ENCODE data around the gene ATG4C. TPM values are rescaled to one million over a fixed set of nuclear protein-coding genes. Genes with fewer than 3 reads are reported as not detected.
"Not testable (repeated sequence)": the region's sequence is repeated elsewhere in the genome, so short reads cannot be mapped to it uniquely, and the experiment has no call there.

ATG4C gene
- total RNA-seq, 1 experiment from 2014 or later, result 13.1 TPM

- Mint-ChIP-seq H3K4me3 (no peak overlapping the region), H3K4me1 (peaks cover 0 to 6% of the 10 kb centered on the region in 2 experiments; a peak in 2 of 4 replicates), H3K27me3 (ENCODE audit: low read depth) (no peaks in the 10 kb centered on the region), H3K36me3 (ENCODE audit: insufficient read depth in 1 of 3, low read depth in 3 of 3) (peaks cover 16 to 21% (median 18%) of the 10 kb centered on the region in 3 experiments; a peak in 6 of 7 replicates), H3K9me3 (peaks cover 2 to 4% of the 10 kb centered on the region in 2 experiments; a peak in 2 of 5 replicates), H3K27ac (no peak overlapping the region; a peak in 1 of 7 replicates)
- no peak overlapping the region for H2BK15ac ChIP-seq (ENCODE audit: low read depth, low read length)
- WGBS (ENCODE audit: extremely low coverage, insufficient read length, low lambda C conversion rate), result no CpG with 5 or more reads among the region's 2 CpGs
- no peaks in the 10 kb centered on the region for H3K79me1 ChIP-seq (ENCODE audit: insufficient read depth, low read depth, low read length, poor library complexity, severe bottlenecking)
- no peak for TF ChIP-seq CTCF (conservative IDR thresholded peaks at IDR 0.05)
- H4K20me1 ChIP-seq (ENCODE audit: control insufficient read depth, insufficient read depth, insufficient read length), result no peaks in the 10 kb centered on the region
- H3K23ac ChIP-seq (ENCODE audit: insufficient read length, low read depth, low read length), result no peak overlapping the region
- no peak overlapping the region for H2BK20ac ChIP-seq (ENCODE audit: low read depth, low read length, poor library complexity, severe bottlenecking)
- no peak overlapping the region for H4K8ac ChIP-seq (replicated peaks; ENCODE audit: insufficient read length, low read depth, low read length)
- H2BK5ac ChIP-seq (ENCODE audit: insufficient read length, low read length), result no peak overlapping the region
- H2AK5ac ChIP-seq (ENCODE audit: insufficient read length, low read length), result no peak overlapping the region
- H3K14ac ChIP-seq (ENCODE audit: insufficient read depth, low read length), result no peak overlapping the region
- H3K56ac ChIP-seq (ENCODE audit: insufficient read length, low read depth, low read length), result no peak overlapping the region
- no peak overlapping the region for H3T11ph ChIP-seq (ENCODE audit: low read length)
- H4K5ac ChIP-seq (ENCODE audit: insufficient read length, low read depth, low read length), result no peak overlapping the region
- H2BK120ac ChIP-seq (ENCODE audit: low read depth, low read length, poor library complexity, severe bottlenecking), result no peak overlapping the region
- no peak overlapping the region for H3K9ac ChIP-seq (ENCODE audit: extremely low read depth, insufficient read length, low read length)
- no peak for DNase-seq
- H2AFZ ChIP-seq (ENCODE audit: low read length), result no peak overlapping the region
- no peaks in the 10 kb centered on the region for H3K79me2 ChIP-seq (ENCODE audit: insufficient read depth, low read length)
- H3K27ac ChIP-seq (ENCODE audit: insufficient read length, low read depth, low read length), result no peak overlapping the region
- H3K4me1 ChIP-seq (ENCODE audit: insufficient read depth, low read length), result no peaks in the 10 kb centered on the region; the same call in 1 of the 2 replicates
- no peaks in the 10 kb centered on the region for H3K9me3 ChIP-seq (ENCODE audit: control insufficient read depth, low read depth, low read length)
- H3K27me3 ChIP-seq (ENCODE audit: insufficient read depth, low read length), result no peaks in the 10 kb centered on the region
- H4K91ac ChIP-seq (ENCODE audit: insufficient read length, low read depth, low read length), result no peak overlapping the region
- H3K4ac ChIP-seq (ENCODE audit: low read depth, low read length), result no peak overlapping the region
- no peaks in the 10 kb centered on the region for H3K23me2 ChIP-seq (ENCODE audit: insufficient read length, low read depth, low read length, poor library complexity, severe bottlenecking)
- no peak overlapping the region for H3K4me2 ChIP-seq (ENCODE audit: insufficient read depth, insufficient read length, low read length)
- H2BK12ac ChIP-seq (ENCODE audit: insufficient read length, low read depth, low read length), result no peak overlapping the region
- no peak overlapping the region for H3K18ac ChIP-seq (ENCODE audit: insufficient read length, low read depth, low read length)
Measured at GRCh38 chr1:62826901-62827300, 43.0 kb downstream of the ATG4C start.

- not testable (repeated sequence) for H4K91ac ChIP-seq (ENCODE audit: insufficient read length, low read depth, low read length); H3K79me2 ChIP-seq (ENCODE audit: insufficient read depth, low read length); DNase-seq; H2BK12ac ChIP-seq (ENCODE audit: insufficient read length, low read depth, low read length); H4K5ac ChIP-seq (ENCODE audit: insufficient read length, low read depth, low read length); H4K8ac ChIP-seq (replicated peaks; ENCODE audit: insufficient read length, low read depth, low read length); H3K56ac ChIP-seq (ENCODE audit: insufficient read length, low read depth, low read length); H2BK5ac ChIP-seq (ENCODE audit: insufficient read length, low read length); H2AFZ ChIP-seq (ENCODE audit: low read length); H3K4ac ChIP-seq (ENCODE audit: low read depth, low read length); H2BK15ac ChIP-seq (ENCODE audit: low read depth, low read length); H2BK120ac ChIP-seq (ENCODE audit: low read depth, low read length, poor library complexity, severe bottlenecking); H4K20me1 ChIP-seq (ENCODE audit: control insufficient read depth, insufficient read depth, insufficient read length); H3T11ph ChIP-seq (ENCODE audit: low read length); H2AK5ac ChIP-seq (ENCODE audit: insufficient read length, low read length); H3K9ac ChIP-seq (ENCODE audit: extremely low read depth, insufficient read length, low read length); H3K14ac ChIP-seq (ENCODE audit: insufficient read depth, low read length); H3K18ac ChIP-seq (ENCODE audit: insufficient read length, low read depth, low read length); H3K27ac Mint-ChIP-seq; H3K4me1 Mint-ChIP-seq; H3K23me2 ChIP-seq (ENCODE audit: insufficient read length, low read depth, low read length, poor library complexity, severe bottlenecking); H3K79me1 ChIP-seq (ENCODE audit: insufficient read depth, low read depth, low read length, poor library complexity, severe bottlenecking); H2BK20ac ChIP-seq (ENCODE audit: low read depth, low read length, poor library complexity, severe bottlenecking); H3K4me1 ChIP-seq (ENCODE audit: insufficient read depth, low read length); H3K9me3 Mint-ChIP-seq; H3K27ac ChIP-seq (ENCODE audit: insufficient read length, low read depth, low read length); H3K27me3 ChIP-seq (ENCODE audit: insufficient read depth, low read length); H3K4me2 ChIP-seq (ENCODE audit: insufficient read depth, insufficient read length, low read length); H3K9me3 ChIP-seq (ENCODE audit: control insufficient read depth, low read depth, low read length); H3K27me3 Mint-ChIP-seq (ENCODE audit: low read depth); H3K23ac ChIP-seq (ENCODE audit: insufficient read length, low read depth, low read length); H3K4me3 Mint-ChIP-seq
- WGBS (ENCODE audit: extremely low coverage, insufficient read length, low lambda C conversion rate), result no CpG with 5 or more reads among the region's 2 CpGs
- peaks cover 16 to 21% (median 18%) of the 10 kb centered on the region in 3 experiments; a peak in 6 of 7 replicates for H3K36me3 Mint-ChIP-seq (ENCODE audit: insufficient read depth in 1 of 3, low read depth in 3 of 3)
Measured at GRCh38 chr1:62827786-62828185, 43.9 kb downstream of the ATG4C start.

All from H9 (cell line).